Endothelial cell of umbilical vein (primary cell): Measurements from ENCODE around the gene CNGB1. TPM values are rescaled to one million over a fixed set of nuclear protein-coding genes. Genes with fewer than 3 reads are reported as not detected.
"Not testable (repeated sequence)": the region's sequence is repeated elsewhere in the genome, so short reads cannot be mapped to it uniquely, and the experiment has no call there.

Experiments used
- BruUV-seq: library from RNA; stranded (reverse); fragments of 400-500 nt; replicated peaks from 2 replicates; lab custom pipeline; 2021; lab: Mats Ljungman, UMichigan
- CTCF ChIA-PET: fragments of 300-600, 350-600 bp; sonication (Branson Sonifier 250); formaldehyde crosslinking; loops from one replicate; lab custom pipeline; 2021; ENCODE audit warnings: antibody characterized with exemption, inconsistent platforms; lab: Charles Lee
- POLR2A ChIA-PET: fragments of 300-600, 350-600 bp; sonication (Branson Sonifier 250); formaldehyde crosslinking; loops from one replicate; lab custom pipeline; 2021; ENCODE audit warnings: antibody characterized with exemption, inconsistent platforms; lab: Charles Lee
- DNase-seq: peaks from one replicate; pipeline ENCODE4 v3.0.0-alpha.2; 2011; ENCODE audit warnings: low read depth, low spot score
- FAIRE-seq: peaks from 2 replicates; lab custom pipeline; 2011; peaks lifted over from hg19 to GRCh38; lab: Jason Lieb, UNC
- H2AFZ ChIP-seq: 2 replicates; pipeline ENCODE4 v1.6.0; 2012; ENCODE audit warnings: low read depth, low read length, control low read depth, inconsistent platforms
- H3K27ac ChIP-seq: 2 replicates; pipeline ENCODE4 v1.5.1; 2011; ENCODE audit warnings: low read depth, mild to moderate bottlenecking, control low read depth, low read length, moderate library complexity; ENCODE audit not compliant: insufficient read depth
- H3K27me3 ChIP-seq, 2 experiments: 2 replicates each; pipeline versions ENCODE4 v1.6.0 to v1.6.1; 2011; ENCODE audit warnings: low read length in 2 of 2, mixed read lengths in 1 of 2; ENCODE audit not compliant: control insufficient read depth in 2 of 2, insufficient read depth in 2 of 2
- H3K36me3 ChIP-seq, 2 experiments: 2 replicates in 1 of 2; 3 replicates in 1 of 2; pipeline ENCODE4 v1.5.1; 2011; ENCODE audit warnings: low read length in 2 of 2, mild to moderate bottlenecking in 1 of 2, moderate library complexity in 1 of 2; ENCODE audit not compliant: control insufficient read depth in 2 of 2, insufficient read depth in 2 of 2; ENCODE audit errors: extremely low read depth in 1 of 2
- H3K4me1 ChIP-seq: 3 replicates; pipeline ENCODE4 v1.5.1; 2011; ENCODE audit warnings: mild to moderate bottlenecking, low read length; ENCODE audit not compliant: control insufficient read depth, insufficient read depth; ENCODE audit errors: extremely low read depth
- H3K4me2 ChIP-seq: 2 replicates; pipeline ENCODE4 v1.6.1; 2011; ENCODE audit warnings: low read length, control low read depth, mixed read lengths; ENCODE audit not compliant: insufficient read depth
- H3K4me3 ChIP-seq, 3 experiments: fragments of 200-600 bp in 1 of 3; sonication (generic), shearing (Covaris generic) in 1 of 3; replicated peaks in 1 of 3; 2 replicates each; pipeline ENCODE4 v1.5.1; 2011 to 2016; ENCODE audit warnings: control low read depth in 3 of 3, low read length in 3 of 3, mild to moderate bottlenecking in 2 of 3, inconsistent platforms in 1 of 3, low read depth in 1 of 3, moderate library complexity in 1 of 3; ENCODE audit not compliant: insufficient read depth in 1 of 3
- H3K79me2 ChIP-seq: 2 replicates; pipeline ENCODE4 v1.6.0; 2012; ENCODE audit warnings: low read length, inconsistent platforms; ENCODE audit not compliant: control insufficient read depth, insufficient read depth
- H3K9ac ChIP-seq: replicated peaks from 2 replicates; pipeline ENCODE3; 2011; ENCODE audit warnings: low read length, control low read depth; ENCODE audit not compliant: insufficient read depth; ENCODE audit errors: extremely low read depth
- H3K9me1 ChIP-seq: replicated peaks from 3 replicates; pipeline ENCODE4 v1.6.0; 2011; ENCODE audit warnings: mild to moderate bottlenecking, low read length; ENCODE audit not compliant: control insufficient read depth, insufficient read depth; ENCODE audit errors: extremely low read depth
- H3K9me3 ChIP-seq: replicated peaks from 2 replicates; pipeline ENCODE4 v1.5.1; 2012; ENCODE audit warnings: low read length, inconsistent platforms; ENCODE audit not compliant: control insufficient read depth, insufficient read depth
- H4K20me1 ChIP-seq: replicated peaks from 2 replicates; pipeline ENCODE3; 2011; ENCODE audit warnings: mild to moderate bottlenecking, low read length; ENCODE audit not compliant: control insufficient read depth, insufficient read depth; ENCODE audit errors: extremely low read depth
- CTCF ChIP-seq, 2 donors: IDR thresholded peaks; 1 replicate in 1 of 2; 2 replicates in 1 of 2; pipeline ENCODE4 v1.5.1; 2011; ENCODE audit warnings: low read length in 2 of 2, mild to moderate bottlenecking in 2 of 2, moderate library complexity in 2 of 2, control low read depth in 1 of 2, inconsistent platforms in 1 of 2, low read depth in 1 of 2; ENCODE audit not compliant: insufficient read depth in 1 of 2; ENCODE audit errors: extremely low read depth in 1 of 2
- EZH2 ChIP-seq: IDR thresholded peaks from 2 replicates; pipeline ENCODE4 v1.6.1; 2012; ENCODE audit warnings: borderline replicate concordance, low read depth, mild to moderate bottlenecking, moderate library complexity, low read length, inconsistent platforms; ENCODE audit not compliant: severe bottlenecking
- FOS ChIP-seq: IDR thresholded peaks from 2 replicates; pipeline ENCODE4 v1.6.1; 2011; ENCODE audit warnings: mild to moderate bottlenecking, low read length, moderate library complexity, borderline replicate concordance; ENCODE audit not compliant: insufficient read depth
- GATA2 ChIP-seq: IDR thresholded peaks from 2 replicates; pipeline ENCODE4 v1.7.0; 2011; ENCODE audit warnings: low read depth, mild to moderate bottlenecking, moderate library complexity, mixed read lengths, low read length; ENCODE audit not compliant: insufficient read length, insufficient read depth
- JUN ChIP-seq: IDR thresholded peaks from 2 replicates; pipeline ENCODE4 v1.6.1; 2011; ENCODE audit warnings: borderline replicate concordance, low read depth; ENCODE audit not compliant: insufficient read length, insufficient read depth
- MYC ChIP-seq: IDR thresholded peaks from one replicate; pipeline ENCODE4 v1.6.1; 2011; ENCODE audit warnings: mild to moderate bottlenecking, low read depth, low read length
- POLR2A ChIP-seq: IDR thresholded peaks from 2 replicates; pipeline ENCODE4 v1.6.1; 2012; ENCODE audit warnings: low read depth, mild to moderate bottlenecking, control low read depth, low read length
- POLR2AphosphoS5 ChIP-seq: IDR thresholded peaks from 2 replicates; pipeline ENCODE4 v1.6.1; 2012; ENCODE audit warnings: low read depth, mild to moderate bottlenecking, control low read depth, low read length, moderate library complexity; ENCODE audit not compliant: insufficient read depth
- dilution Hi-C: fragments of 300-500 bp; cut with MboI; formaldehyde crosslinking; loops from one replicate; pipeline ENCODE4 v1.15.0; 2019; ENCODE audit warnings: low sequenced_read_pairs; ENCODE audit not compliant: extremely low pct_ligation_motif_present
- intact Hi-C: fragments of 100-400 bp; cut with micrococcal nuclease; formaldehyde crosslinking; loops from one replicate; pipeline ENCODE4 v1.10.0; 2022
- polyA plus RNA-seq, 4 experiments: library from polyadenylated mRNA; depleted of rRNA in 3 of 4; stranded (reverse) in 3 of 4; unstranded in 1 of 4; fragments of >200 nt; gene quantifications; 2 replicates each; pipeline versions ENCODE4 v1.2.1 to v1.2.3, GENCODE V29; 2011 to 2012; ENCODE audit warnings: missing spikeins in 1 of 4
- total RNA-seq: library from RNA; stranded (reverse); gene quantifications from 2 replicates; pipeline ENCODE4 v1.2.3, GENCODE V29; 2021
- TF ChIP-seq, protein P1 (sequence below): IDR thresholded peaks from 2 replicates; pipeline ENCODE4 v1.6.1; 2011; ENCODE audit not compliant: insufficient read depth, insufficient read length

The CNGB1 gene
- total and polyA plus RNA-seq, 2 donors (not counting 3 experiments of a cell fraction or from before 2014, with no cell fraction given), result not detected

GRCh38 chr16:57944970-57945739 lies 25.8 kb downstream of the CNGB1 start:
- DNase-seq (no peak), FAIRE-seq (no peak)
- intact Hi-C loops (no loop called here), dilution Hi-C loops (no loop called here)
- H2AFZ ChIP-seq, result no peak overlapping the region
- CTCF ChIA-PET, result interaction anchor here (0.9 to 1.3 kb wide), 2 partner anchors 9 to 12 kb away, joined by 3 read pairs; no protein-coding TSS in a partner anchor
- no TSS peak for BruUV-seq
- no peak overlapping the region for H3K9ac ChIP-seq
- no peaks in the 10 kb centered on the region for H3K36me3 ChIP-seq
- no peaks in the 10 kb centered on the region for H3K27me3 ChIP-seq
- H3K4me2 ChIP-seq, result no peak overlapping the region
- no peaks in the 10 kb centered on the region for H3K9me3 ChIP-seq
- no peaks in the 10 kb centered on the region for H4K20me1 ChIP-seq
- H3K79me2 ChIP-seq, result no peaks in the 10 kb centered on the region
- H3K27ac ChIP-seq, result no peak overlapping the region
- no peaks in the 10 kb centered on the region for H3K9me1 ChIP-seq
- POLR2A ChIA-PET, result no interaction called here
- no peak overlapping the region for H3K4me3 ChIP-seq
- no peaks in the 10 kb centered on the region for H3K4me1 ChIP-seq
- TF ChIP-seq GATA2 (no peak), POLR2A (no peak), POLR2AphosphoS5 (no peak), CTCF (IDR thresholded peaks at IDR 0.05; ENCODE audit: extremely low read depth in 1 of 2, insufficient read depth in 1 of 2, low read depth in 1 of 2, low read length in 2 of 2) (no peak), JUN (no peak), EZH2 (no peak), FOS (no peak), MYC (no peak)
- TF ChIP-seq, protein P1, sequence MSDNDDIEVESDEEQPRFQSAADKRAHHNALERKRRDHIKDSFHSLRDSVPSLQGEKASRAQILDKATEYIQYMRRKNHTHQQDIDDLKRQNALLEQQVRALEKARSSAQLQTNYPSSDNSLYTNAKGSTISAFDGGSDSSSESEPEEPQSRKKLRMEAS, result no peak

GRCh38 chr16:57943381-57943780 lies 27.5 kb downstream of the CNGB1 start:
- POLR2A ChIA-PET, DNase-seq, dilution Hi-C loops, intact Hi-C loops, H3K27me3 ChIP-seq, H2AFZ ChIP-seq, H3K9me3 ChIP-seq, H3K4me3 ChIP-seq, H3K4me1 ChIP-seq, CTCF ChIA-PET, H3K27ac ChIP-seq, H4K20me1 ChIP-seq, H3K9ac ChIP-seq, H3K4me2 ChIP-seq, H3K36me3 ChIP-seq, H3K79me2 ChIP-seq, FAIRE-seq, BruUV-seq, H3K9me1 ChIP-seq: not testable (repeated sequence)
